GM21529 (cell line): ENCODE measurements around the gene WNT2.
"Not testable (repeated sequence)": the region's sequence is repeated elsewhere in the genome, so short reads cannot be mapped to it uniquely, and the experiment has no call there.

Source experiments
- ATAC-seq: cut with Tn5 transposase; IDR thresholded peaks from one replicate; pipeline ENCODE4 v1.9.1; 2021; ENCODE audit not compliant: unreplicated experiment

WNT2 gene

GRCh38 chr7:117308891-117309290 is 14.0 kb downstream of the WNT2 start:
- no peak for ATAC-seq

GRCh38 chr7:117302396-117302795 is 20.5 kb downstream of the WNT2 start:
- no peak for ATAC-seq

GRCh38 chr7:117300506-117300905 is 22.4 kb downstream of the WNT2 start:
- ATAC-seq = not testable (repeated sequence)

- no peak for ATAC-seq
These were observed 25.3 kb downstream of the WNT2 start for GRCh38 chr7:117297606-117298005.

GRCh38 chr7:117296066-117296465 is 26.8 kb downstream of the WNT2 start:
- ATAC-seq = no peak

DNA sequence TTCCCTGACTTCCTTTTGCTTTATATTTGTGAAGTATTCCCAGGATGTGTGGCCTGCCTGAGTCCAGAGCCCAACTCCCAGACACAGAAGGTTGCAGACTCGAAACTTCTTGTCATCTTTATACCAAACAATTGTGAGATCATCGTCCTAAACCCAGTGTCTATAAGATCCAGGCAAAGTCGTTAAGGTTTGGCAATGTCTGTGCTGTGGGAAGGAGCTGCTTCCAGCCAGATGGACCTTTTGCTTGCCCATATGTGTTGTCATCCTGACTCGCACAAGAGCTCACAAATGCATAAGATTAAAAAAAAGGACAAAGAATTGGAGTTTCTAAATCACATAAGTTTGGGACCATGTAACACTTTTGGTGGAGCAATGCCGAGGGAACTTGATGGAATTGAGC is 37.0 kb downstream of the WNT2 start:
- ATAC-seq = no peak

- no peak for ATAC-seq
These were observed 38.2 kb downstream of the WNT2 start for GRCh38 chr7:117284692-117285091.

DNA sequence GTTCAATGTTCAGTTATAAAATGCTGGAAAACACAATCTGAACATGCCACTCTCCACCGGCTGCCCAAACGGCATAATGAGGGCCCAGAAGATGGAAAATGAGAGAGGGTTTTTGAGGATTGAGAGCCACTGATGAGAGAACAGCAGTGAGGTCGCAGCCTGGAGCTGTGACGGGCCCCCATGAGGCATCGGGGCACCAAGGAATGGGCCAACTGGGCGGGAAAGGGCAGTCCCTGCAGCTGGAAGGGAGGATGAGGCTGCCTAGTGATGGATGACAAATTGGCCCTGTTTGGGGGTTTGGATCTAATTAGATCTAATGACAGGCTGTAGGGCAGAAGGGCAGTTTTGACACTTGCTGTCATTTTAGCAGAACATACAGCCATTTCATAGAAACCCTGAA is 39.1 kb downstream of the WNT2 start:
- ATAC-seq = no peak

- ATAC-seq = no peak
These were observed 39.5 kb downstream of the WNT2 start for GRCh38 chr7:117283371-117283770.

- no peak for ATAC-seq
These were observed 40.5 kb downstream of the WNT2 start for GRCh38 chr7:117282239-117282812.

DNA sequence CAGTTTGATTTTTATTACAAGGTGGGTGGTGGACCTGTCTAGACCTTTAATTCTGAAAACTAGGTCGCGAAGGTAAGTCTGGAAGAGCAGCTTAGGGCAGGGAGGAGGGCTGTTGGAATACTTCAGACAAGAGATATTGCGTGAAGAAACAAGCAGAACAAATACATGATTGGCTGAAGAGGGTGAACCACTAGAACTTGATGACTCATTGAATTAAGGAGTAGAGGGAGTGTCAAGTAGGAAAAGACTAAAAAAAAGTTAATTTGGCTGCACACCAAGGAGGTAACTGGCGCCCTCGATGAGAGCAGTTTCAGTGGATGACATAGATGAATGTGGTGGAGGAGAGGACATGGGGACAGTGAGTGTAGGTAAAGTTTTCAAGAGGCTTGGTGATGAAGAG is 41.3 kb downstream of the WNT2 start:
- ATAC-seq = no peak

DNA sequence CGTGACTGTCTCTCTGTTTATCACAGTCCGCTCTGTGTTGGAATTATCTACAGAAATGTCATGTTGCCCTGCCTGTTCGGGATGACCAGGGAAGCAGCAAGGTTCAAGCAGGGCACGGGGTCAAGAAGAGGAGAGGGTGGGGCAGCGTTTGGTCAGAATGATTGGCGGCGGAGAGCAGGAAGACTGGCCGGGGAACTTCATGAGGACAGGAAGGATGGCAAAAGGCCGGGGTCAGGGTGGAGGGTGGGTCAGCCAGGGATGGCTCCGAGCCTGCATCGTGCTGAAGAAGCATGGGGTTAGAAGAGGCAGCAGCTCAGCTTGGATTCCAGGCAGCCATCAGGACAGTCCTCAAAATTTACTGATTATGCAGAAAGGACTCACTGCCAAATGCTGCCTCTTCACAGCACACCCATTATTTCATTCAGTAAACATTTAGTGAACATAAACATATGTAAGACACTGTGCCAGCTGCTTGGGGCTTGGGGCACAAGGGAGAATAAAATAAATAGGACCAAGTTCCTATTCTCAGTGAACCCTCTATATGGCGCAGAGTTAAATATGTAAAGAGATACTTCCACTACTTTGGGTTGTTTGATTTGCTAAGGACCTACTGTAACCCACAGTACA is 42.8 kb downstream of the WNT2 start:
- ATAC-seq = no peak

DNA sequence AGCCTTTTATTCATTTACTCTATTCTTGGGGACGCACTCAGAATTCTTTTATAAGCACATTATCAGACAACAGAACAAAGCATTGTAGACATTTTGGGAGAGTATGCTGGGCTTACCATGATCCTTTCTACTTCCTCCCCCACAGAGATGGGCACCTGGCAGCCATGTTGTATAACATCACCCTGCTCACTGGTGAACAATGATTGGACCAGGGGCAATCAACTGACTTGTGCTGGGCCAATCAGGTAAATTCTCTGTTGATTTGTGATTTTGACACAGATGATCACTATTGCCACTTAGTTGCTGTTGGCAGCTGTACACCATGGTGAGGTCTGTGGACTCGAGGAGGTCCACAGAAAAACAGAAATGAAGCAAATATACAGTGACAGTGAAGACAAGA is 43.7 kb downstream of the WNT2 start:
- no peak for ATAC-seq

- no peak for ATAC-seq
These were observed 44.8 kb downstream of the WNT2 start for GRCh38 chr7:117278040-117278439.

GRCh38 chr7:117277576-117277975 is 45.3 kb downstream of the WNT2 start:
- no peak for ATAC-seq

DNA sequence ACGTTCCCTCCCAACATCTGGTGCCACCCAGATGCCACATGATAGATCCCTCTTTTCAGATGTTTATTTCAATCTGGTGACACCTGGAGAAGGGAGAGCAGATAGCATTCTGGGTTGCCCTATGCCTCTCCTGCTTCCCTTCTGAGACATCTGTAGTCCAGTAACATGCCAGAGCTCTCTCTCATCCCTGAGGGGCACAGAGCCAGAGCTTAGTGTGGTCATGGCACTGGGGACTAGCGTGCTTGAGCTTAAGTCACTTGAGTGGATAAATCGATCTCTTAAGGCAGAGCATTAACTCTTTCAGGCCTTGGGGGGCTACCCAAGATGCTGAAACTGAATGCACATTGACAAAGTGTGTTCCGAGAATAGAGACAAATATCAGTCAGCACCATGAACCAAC is 47.9 kb downstream of the WNT2 start:
- no peak for ATAC-seq

- no peak for ATAC-seq
These were observed 49.0 kb downstream of the WNT2 start for GRCh38 chr7:117273814-117274225.

GRCh38 chr7:117273325-117273724 is 49.5 kb downstream of the WNT2 start:
- no peak for ATAC-seq

DNA sequence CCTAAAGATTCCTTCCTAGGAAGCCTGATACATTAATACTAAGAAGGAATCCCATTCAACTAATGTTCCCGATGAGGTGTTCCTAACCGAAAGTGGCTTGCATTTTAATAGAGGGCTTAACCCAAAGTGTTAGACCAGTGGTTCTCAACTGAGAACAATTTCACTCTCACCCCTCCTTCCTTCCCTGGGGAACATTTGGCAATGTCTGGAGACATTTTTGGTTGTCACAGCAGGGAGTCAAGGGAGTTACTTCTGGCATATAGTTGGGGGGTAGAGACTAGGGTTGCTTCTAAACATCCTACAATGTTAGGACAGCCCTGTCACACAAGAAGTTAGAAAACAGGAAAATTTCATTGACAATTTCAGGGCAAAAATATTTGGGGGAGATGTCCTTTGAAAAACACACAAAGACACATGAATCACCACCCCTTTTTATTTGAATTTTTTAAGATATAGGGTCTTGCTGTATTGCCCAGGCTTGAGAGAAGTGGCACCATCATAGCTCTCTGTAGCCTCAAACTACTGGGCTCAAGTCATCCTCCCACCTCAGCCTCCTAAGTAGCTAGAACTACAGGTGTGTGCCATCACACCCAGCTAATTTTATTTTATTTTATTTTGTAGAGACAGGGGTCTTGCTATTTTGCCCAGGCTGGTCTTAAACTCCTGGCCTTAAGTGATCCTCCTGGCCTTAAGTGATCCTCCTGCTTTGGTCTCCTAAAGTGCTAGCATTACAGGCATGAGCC is 50.7 kb downstream of the WNT2 start:
- ATAC-seq = no peak

- no peak for ATAC-seq
These were observed 51.3 kb downstream of the WNT2 start for GRCh38 chr7:117271566-117271965.

DNA sequence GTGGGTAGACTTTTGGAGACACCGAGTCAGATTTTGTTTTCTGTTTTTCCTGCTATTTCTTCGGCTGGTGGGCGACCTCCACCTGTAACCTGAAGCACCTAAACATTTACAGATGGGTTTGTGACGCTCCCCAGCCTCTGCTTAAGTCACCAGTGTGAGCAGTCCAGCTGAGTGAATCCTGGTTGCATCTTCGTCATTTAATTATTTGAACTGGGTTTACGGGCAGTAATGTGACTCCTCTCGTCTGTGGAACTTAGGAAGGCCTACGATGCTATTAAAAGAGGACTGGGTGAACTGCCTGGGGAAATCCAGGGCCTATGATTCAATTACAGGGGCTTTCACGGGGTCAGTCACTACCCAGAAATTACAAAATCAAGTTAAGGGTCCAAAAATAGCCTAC is 52.5 kb downstream of the WNT2 start:
- no peak for ATAC-seq

DNA sequence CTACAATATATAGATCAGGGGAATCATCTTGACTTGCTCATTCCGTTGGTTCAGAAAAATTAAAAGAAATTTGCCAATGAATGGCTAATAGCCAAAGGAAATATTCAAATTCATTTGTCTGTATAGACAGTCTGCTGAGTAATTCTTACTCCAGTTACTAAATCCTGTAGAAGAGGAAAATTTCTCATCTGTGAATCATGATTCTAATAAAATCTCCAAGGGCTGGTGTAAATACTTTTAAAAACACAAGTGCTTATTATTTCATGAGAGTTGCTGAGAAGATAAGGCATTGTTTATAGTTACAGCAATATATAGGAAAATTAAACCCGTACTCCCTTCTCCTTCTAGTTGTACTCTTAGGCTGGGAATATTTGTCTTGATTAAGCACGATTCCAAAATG is 53.0 kb downstream of the WNT2 start:
- no peak for ATAC-seq
